CD4-positive, alpha-beta T cell treated with Interleukin-1 beta for 1 hour (primary cell): ENCODE data around the gene IL17RE.
A peak's percentile ranks its signal among the peaks of the same experiment; 100 is the strongest.

Experiments
- DNase-seq, 2 donors: peaks; one replicate each; pipeline ENCODE4 v3.0.0-alpha.2; 2020 to 2022

IL17RE gene

GRCh38 chr3:9909221-9910013 is 6.8 kb downstream of the IL17RE start:
- DNase-seq, result peak in 1 of 2 donors; percentile 15

GRCh38 chr3:9911863-9912262 is 9.2 kb downstream of the IL17RE start:
- DNase-seq, result no peak

GRCh38 chr3:9912294-9912935 is 9.8 kb downstream of the IL17RE start:
- no peak for DNase-seq

- DNase-seq, result no peak
Observed at GRCh38 chr3:9913601-9914000, 11.0 kb downstream of the IL17RE start.

- no peak for DNase-seq
Observed at GRCh38 chr3:9914011-9914410, 11.4 kb downstream of the IL17RE start.

GRCh38 chr3:9914559-9915253 is 12.1 kb downstream of the IL17RE start:
- DNase-seq, result no peak

GRCh38 chr3:9915254-9916141 is 12.8 kb downstream of the IL17RE start:
- peak in 1 of 2 donors; percentile 32 for DNase-seq

GRCh38 chr3:9916346-9916733 is 13.7 kb downstream of the IL17RE start:
- DNase-seq, result no peak

GRCh38 chr3:9916734-9917680 is 14.4 kb downstream of the IL17RE start, which contains the start of gene IL17RC:
IL17RC (plus strand) TSS chr3:9917098; CDS start chr3:9917316, 218 bp downstream.
- peak in 1 of 2 donors; percentile 23 for DNase-seq

GRCh38 chr3:9917820-9918219 is 15.2 kb downstream of the IL17RE start:
- no peak for DNase-seq

- DNase-seq, result no peak
Observed at GRCh38 chr3:9918261-9919038, 15.8 kb downstream of the IL17RE start.

GRCh38 chr3:9928158-9928557 is 25.5 kb downstream of the IL17RE start:
- DNase-seq, result no peak

GRCh38 chr3:9930804-9931418 is 28.3 kb downstream of the IL17RE start:
- no peak for DNase-seq

- DNase-seq, result no peak
Observed at GRCh38 chr3:9932535-9932842, 29.8 kb downstream of the IL17RE start.

GRCh38 chr3:9932843-9933560 is 30.4 kb downstream of the IL17RE start:
- peak; percentile 90 for DNase-seq

- DNase-seq, result peak; percentile 97 to 98
Observed at GRCh38 chr3:9933561-9934234, 31.1 kb downstream of the IL17RE start, which contains the start of gene CRELD1. CRELD1 (plus strand) TSS chr3:9933834; CDS start chr3:9934439, 605 bp downstream.

GRCh38 chr3:9934235-9934621 is 31.6 kb downstream of the IL17RE start:
- DNase-seq, result peak; percentile 42 to 50

- no peak for DNase-seq
Observed at GRCh38 chr3:9934993-9935392, 32.3 kb downstream of the IL17RE start.

- DNase-seq, result no peak
Observed at GRCh38 chr3:9935966-9936510, 33.4 kb downstream of the IL17RE start.
